OCI-LY3 (cell line): ENCODE data around the gene DNAJB8.

Experiments
- CTCF ChIP-seq: fragments of 200-600, 300-600 bp; sonication (generic); IDR thresholded peaks from 2 replicates; pipeline ENCODE4 v1.5.1; 2014; ENCODE audit warnings: antibody characterized with exemption, low read length, low read depth
- EZH2phosphoT487 ChIP-seq: fragments of 200-600 bp; shearing (Covaris generic); IDR thresholded peaks from 2 replicates; pipeline ENCODE4 v1.6.1; 2018; ENCODE audit warnings: antibody characterized with exemption, mixed run types, low read depth

- TF ChIP-seq CTCF = no peak
- no peak for TF ChIP-seq EZH2phosphoT487
Measured at GRCh38 chr3:128425846-128426127, 40.9 kb downstream of the DNAJB8 start.
